Neutrophil (primary cell): Measurements from ENCODE around the gene ELOVL3.

Experiments
- H3K27ac ChIP-seq: fragments of 200-600 bp; sonication (generic); 2 replicates; pipeline ENCODE4 v1.5.1; 2016; ENCODE audit warnings: mild to moderate bottlenecking, moderate library complexity
- H3K27me3 ChIP-seq: fragments of 200-600 bp; sonication (generic); 2 replicates; pipeline ENCODE4 v1.6.0; 2016; ENCODE audit warnings: mild to moderate bottlenecking
- H3K36me3 ChIP-seq: fragments of 200-600 bp; sonication (generic); 2 replicates; pipeline ENCODE4 v1.5.1; 2017
- H3K4me1 ChIP-seq, 2 experiments: fragments of 200-600 bp in 1 of 2; sonication (generic) in 1 of 2; 1 replicate in 1 of 2; 2 replicates in 1 of 2; pipeline versions ENCODE4 v1.5.1 to v1.6.1; 2013 to 2016; ENCODE audit warnings: low read depth in 1 of 2, low read length in 1 of 2, mild to moderate bottlenecking in 1 of 2, moderate library complexity in 1 of 2; ENCODE audit not compliant: control insufficient read depth in 1 of 2, insufficient read depth in 1 of 2
- H3K4me3 ChIP-seq, 2 experiments: fragments of 200-600 bp in 1 of 2; sonication (generic) in 1 of 2; 1 replicate in 1 of 2; 2 replicates in 1 of 2; pipeline ENCODE4 v1.5.1; 2013 to 2016; ENCODE audit warnings: low read depth in 1 of 2, low read length in 1 of 2, mild to moderate bottlenecking in 1 of 2, moderate library complexity in 1 of 2
- H3K9me3 ChIP-seq: fragments of 200-600 bp; sonication (generic); 2 replicates; pipeline ENCODE4 v1.5.1; 2016
- TF ChIP-seq, protein P1 (sequence below): fragments of 200-600 bp; sonication (generic); IDR thresholded peaks from 2 replicates; pipeline ENCODE4 v1.5.1; 2016; ENCODE audit warnings: antibody characterized with exemption

ELOVL3 gene

DNA sequence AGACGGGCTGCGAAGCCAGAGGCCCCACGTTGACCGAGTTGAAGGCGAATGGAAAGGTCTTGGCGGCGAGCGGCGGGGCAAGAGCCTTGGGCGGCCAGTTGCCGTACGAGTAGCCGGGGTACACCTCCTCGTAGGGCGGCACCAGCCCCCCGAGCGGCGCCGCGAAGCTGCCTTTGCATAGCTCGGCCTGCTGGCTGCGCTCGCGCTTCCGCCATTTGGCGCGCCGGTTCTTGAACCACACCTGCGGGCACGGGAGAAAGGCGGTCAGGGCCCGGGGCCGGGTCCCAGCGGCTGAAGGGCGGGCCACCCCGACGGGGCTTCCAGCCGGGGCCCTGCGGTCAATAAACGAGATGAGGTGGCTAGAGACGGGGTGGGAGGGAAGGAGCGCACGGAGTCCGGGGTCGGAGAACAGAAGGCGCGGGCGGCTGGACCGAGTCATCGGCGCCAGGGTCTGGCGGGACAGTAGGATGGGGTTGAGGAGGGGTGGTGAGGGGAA lies 4.8 kb downstream of the ELOVL3 start:
- peaks cover 64% of the 10 kb centered on the region for H3K27me3 ChIP-seq
- TF ChIP-seq, protein P1, sequence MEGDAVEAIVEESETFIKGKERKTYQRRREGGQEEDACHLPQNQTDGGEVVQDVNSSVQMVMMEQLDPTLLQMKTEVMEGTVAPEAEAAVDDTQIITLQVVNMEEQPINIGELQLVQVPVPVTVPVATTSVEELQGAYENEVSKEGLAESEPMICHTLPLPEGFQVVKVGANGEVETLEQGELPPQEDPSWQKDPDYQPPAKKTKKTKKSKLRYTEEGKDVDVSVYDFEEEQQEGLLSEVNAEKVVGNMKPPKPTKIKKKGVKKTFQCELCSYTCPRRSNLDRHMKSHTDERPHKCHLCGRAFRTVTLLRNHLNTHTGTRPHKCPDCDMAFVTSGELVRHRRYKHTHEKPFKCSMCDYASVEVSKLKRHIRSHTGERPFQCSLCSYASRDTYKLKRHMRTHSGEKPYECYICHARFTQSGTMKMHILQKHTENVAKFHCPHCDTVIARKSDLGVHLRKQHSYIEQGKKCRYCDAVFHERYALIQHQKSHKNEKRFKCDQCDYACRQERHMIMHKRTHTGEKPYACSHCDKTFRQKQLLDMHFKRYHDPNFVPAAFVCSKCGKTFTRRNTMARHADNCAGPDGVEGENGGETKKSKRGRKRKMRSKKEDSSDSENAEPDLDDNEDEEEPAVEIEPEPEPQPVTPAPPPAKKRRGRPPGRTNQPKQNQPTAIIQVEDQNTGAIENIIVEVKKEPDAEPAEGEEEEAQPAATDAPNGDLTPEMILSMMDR, result peak; percentile 41
- no peak overlapping the region for H3K27ac ChIP-seq
- no peaks in the 10 kb centered on the region for H3K9me3 ChIP-seq
- peak overlapping the region; percentile 61 to 76 for H3K4me3 ChIP-seq
- no peaks in the 10 kb centered on the region for H3K36me3 ChIP-seq
- peaks cover 47 to 49% of the 10 kb centered on the region in 2 experiments for H3K4me1 ChIP-seq

DNA sequence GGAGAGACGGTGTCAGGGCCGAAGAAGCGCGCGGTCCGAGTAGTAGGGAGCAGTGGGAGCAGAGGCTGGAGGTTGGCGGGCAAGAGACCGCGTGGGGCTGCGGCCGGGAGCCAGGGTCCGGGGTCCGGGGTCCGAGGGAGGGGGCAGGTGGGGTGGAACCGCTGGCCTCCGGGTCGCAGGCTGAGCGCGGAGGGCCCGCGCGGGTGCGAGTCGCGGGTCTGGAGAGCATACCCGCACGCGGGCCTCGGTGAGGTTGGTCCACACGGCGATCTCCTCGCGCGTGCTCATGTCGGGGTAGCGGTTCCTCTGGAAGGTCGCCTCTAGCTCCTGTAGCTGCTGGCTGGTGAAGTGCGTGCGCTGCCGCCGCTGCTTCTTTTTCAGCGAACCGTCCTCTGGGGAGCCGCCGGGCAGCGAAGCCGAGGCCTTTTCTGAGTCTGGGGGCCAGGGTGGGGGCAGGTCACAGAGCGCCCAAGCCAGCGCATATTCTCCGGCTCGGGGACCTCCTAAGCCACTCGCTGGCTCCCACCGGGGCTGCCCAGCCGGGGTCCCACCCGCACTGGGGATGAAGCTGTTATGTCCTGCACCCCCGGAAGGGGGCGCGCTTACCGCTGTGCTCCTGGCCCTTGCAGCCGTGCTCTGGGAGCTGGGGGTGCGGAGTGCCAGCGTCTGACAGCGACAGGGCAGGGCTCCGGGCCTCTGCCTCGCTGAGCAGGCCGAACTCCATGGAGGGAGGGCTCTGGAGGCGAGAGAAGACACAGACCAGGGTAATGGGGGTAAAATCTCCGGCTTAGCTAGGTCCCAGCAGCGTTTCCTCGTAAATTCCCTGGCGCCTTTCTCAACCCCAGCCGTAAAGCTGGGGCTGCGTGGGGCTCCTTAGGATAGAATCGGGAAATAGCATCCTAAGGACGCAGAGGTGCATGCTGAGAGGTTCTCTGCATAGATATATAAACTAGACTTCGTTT lies 5.5 kb downstream of the ELOVL3 start:
- peak overlapping the region; percentile 61 to 76 for H3K4me3 ChIP-seq
- H3K27me3 ChIP-seq, result peaks cover 71% of the 10 kb centered on the region

DNA sequence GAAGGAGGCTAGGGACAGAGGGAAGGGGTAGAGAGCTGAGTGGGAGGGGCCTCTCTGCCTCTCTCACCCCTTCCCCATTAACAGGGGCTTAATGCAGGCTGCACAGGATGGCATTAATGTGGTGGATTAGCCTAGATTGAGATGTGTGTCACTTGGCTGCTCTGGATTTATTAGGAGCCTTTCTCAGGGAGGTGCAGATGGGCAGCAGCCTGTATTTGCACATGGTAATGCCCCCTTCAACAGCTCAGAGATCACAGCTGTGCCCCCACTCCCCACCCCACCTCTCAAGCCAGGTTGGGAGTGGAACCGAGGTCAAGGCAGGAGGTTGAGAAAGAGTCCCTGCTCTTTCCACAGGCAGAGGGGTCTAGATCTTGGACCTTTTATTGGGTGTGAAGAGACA lies 7.9 kb downstream of the ELOVL3 start:
- TF ChIP-seq, protein P1, result no peak

More for the DNA sequence above, 5.5 kb downstream of the ELOVL3 start:
- Histone ChIP-seq H3K36me3 (no peaks in the 10 kb centered on the region), H3K27ac (no peak overlapping the region), H3K9me3 (no peaks in the 10 kb centered on the region), H3K4me1 (peaks cover 40 to 42% of the 10 kb centered on the region in 2 experiments)
- TF ChIP-seq, protein P1, result peak; percentile 79

DNA sequence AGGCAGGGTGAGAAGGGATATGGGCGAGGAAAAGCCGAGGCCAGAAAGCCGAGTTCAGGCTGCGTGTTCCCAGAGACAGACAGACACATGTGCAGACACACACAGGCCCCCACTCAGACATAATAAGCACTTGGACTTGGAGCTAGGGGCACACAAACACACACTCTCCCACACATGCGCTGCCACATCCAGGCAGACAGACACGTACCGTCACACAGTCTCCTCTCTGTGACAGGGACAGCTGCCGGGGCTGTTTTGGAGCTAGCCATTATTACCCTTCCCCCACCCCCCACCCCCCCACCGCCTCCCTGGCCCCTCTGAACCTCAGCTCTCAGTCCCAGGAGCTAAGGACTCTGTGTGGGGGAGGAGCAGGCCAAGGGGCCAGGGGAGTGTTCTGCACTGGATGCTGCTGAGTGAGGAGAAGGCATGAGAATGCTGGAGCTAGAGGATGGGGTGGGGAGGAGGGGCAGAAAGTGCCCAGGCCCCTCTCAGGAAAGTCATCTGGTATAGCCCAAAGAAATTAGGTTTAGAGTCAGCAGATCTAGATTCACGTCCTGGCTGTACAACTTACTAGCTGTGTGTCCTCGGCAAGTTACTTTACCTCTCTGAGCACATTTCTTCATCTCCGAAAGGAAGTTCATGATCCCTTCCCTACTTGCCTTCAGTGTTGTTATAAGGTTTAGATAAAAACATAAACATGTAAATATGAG lies 8.9 kb downstream of the ELOVL3 start:
- TF ChIP-seq, protein P1, result no peak
- H3K4me1 ChIP-seq, result peaks cover 19 to 20% of the 10 kb centered on the region in 2 experiments
- peaks cover 100% of the 10 kb centered on the region for H3K27me3 ChIP-seq
- H3K4me3 ChIP-seq, result no peak overlapping the region
- no peaks in the 10 kb centered on the region for H3K36me3 ChIP-seq
- no peaks in the 10 kb centered on the region for H3K9me3 ChIP-seq
- H3K27ac ChIP-seq, result no peak overlapping the region

More for the DNA sequence above, 7.9 kb downstream of the ELOVL3 start:
- Histone ChIP-seq H3K27ac (no peak overlapping the region), H3K9me3 (no peaks in the 10 kb centered on the region), H3K27me3 (peaks cover 95% of the 10 kb centered on the region), H3K4me1 (peaks cover 24 to 25% of the 10 kb centered on the region in 2 experiments), H3K4me3 (no peak overlapping the region), H3K36me3 (no peaks in the 10 kb centered on the region)

DNA sequence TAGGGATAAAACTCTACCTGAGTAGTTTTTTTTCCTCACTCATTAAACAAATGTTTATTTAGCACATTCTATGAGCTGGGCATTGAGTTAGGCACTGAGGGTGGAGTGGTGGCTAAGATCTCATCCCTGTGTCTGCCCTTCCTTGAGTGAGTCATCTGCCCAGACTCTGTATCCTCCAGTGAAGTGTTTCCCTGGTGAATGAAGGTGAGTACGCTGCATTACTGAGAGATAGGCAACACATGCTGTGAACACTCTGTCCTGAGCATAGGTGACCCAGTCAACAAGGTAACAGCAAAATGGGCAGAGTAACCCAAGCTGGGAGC lies 9.5 kb downstream of the ELOVL3 start:
- Histone ChIP-seq H3K27me3 (peaks cover 100% of the 10 kb centered on the region), H3K9me3 (no peaks in the 10 kb centered on the region), H3K4me3 (no peak overlapping the region), H3K36me3 (no peaks in the 10 kb centered on the region), H3K27ac (no peak overlapping the region), H3K4me1 (peaks cover 18 to 19% of the 10 kb centered on the region in 2 experiments)
- TF ChIP-seq, protein P1, result no peak
